OCI-LY7 (cell line): Measurements from ENCODE around the gene ANKMY1. TPM values are rescaled to one million over a fixed set of nuclear protein-coding genes. Genes with fewer than 3 reads are reported as not detected.
A peak's percentile ranks its signal among the peaks of the same experiment; 100 is the strongest.

Source experiments
- Bru-seq: library from RNA; stranded (reverse); fragments of 400-500 nt; gene quantifications from one replicate; lab custom pipeline; 2021; lab: Mats Ljungman, UMichigan
- BruChase-seq, 2 experiments: library from RNA; stranded (reverse); fragments of 400-500 nt; gene quantifications; one replicate each; lab custom pipeline; 2021; lab: Mats Ljungman, UMichigan
- BruUV-seq: library from RNA; stranded (reverse); fragments of 400-500 nt; replicated peaks from 2 replicates; lab custom pipeline; 2021; lab: Mats Ljungman, UMichigan
- CTCF ChIA-PET: fragments of 300-600 bp; sonication (Branson Sonifier 250); formaldehyde crosslinking; loops from one replicate; lab custom pipeline; 2022; ENCODE audit warnings: antibody characterized with exemption; ENCODE audit not compliant: unreplicated experiment; lab: Charles Lee
- POLR2A ChIA-PET: fragments of 300-600 bp; sonication (Branson Sonifier 250); formaldehyde crosslinking; loops from one replicate; lab custom pipeline; 2022; ENCODE audit warnings: antibody characterized with exemption; lab: Charles Lee
- DNase-seq: peaks from one replicate; pipeline ENCODE4 v3.0.0-alpha.2; 2015; ENCODE audit warnings: low spot score
- H2AFZ ChIP-seq: fragments of 200-600 bp; sonication (generic), shearing (Covaris generic); 2 replicates; pipeline ENCODE4 v1.6.1; 2014; ENCODE audit warnings: mild to moderate bottlenecking, antibody characterized with exemption, low read length, moderate library complexity
- H3K27ac ChIP-seq: fragments of 200-600 bp; sonication (generic); 2 replicates; pipeline ENCODE4 v1.5.1; 2014; ENCODE audit warnings: mixed run types, low read depth, mild to moderate bottlenecking, moderate library complexity, low read length, inconsistent platforms; ENCODE audit not compliant: poor library complexity, severe bottlenecking
- H3K36me3 ChIP-seq: fragments of 200-600 bp; sonication (generic); 2 replicates; pipeline ENCODE4 v1.6.1; 2014; ENCODE audit warnings: mild to moderate bottlenecking, antibody characterized with exemption, low read length, moderate library complexity, mixed read lengths; ENCODE audit not compliant: insufficient read depth
- H3K4me1 ChIP-seq: fragments of 200-600 bp; sonication (generic); 2 replicates; pipeline ENCODE4 v1.5.1; 2014; ENCODE audit warnings: mild to moderate bottlenecking, low read length; ENCODE audit not compliant: insufficient read depth, poor library complexity, severe bottlenecking
- H3K4me2 ChIP-seq: fragments of 200-600 bp; sonication (generic); 2 replicates; pipeline ENCODE4 v1.6.1; 2014; ENCODE audit warnings: mild to moderate bottlenecking, low read length
- H3K4me3 ChIP-seq: fragments of 200-600 bp; sonication (generic); 2 replicates; pipeline ENCODE4 v1.5.1; 2014; ENCODE audit warnings: mild to moderate bottlenecking, low read depth, low read length; ENCODE audit not compliant: poor library complexity, severe bottlenecking
- H3K79me2 ChIP-seq: fragments of 200-600 bp; sonication (generic); 2 replicates; pipeline ENCODE4 v1.6.1; 2016; ENCODE audit warnings: low read depth, mild to moderate bottlenecking, low read length, moderate library complexity, mixed read lengths; ENCODE audit not compliant: insufficient read depth
- H3K9me2 ChIP-seq: fragments of 200-600 bp; sonication (generic); 2 replicates; pipeline ENCODE4 v1.6.1; 2016; ENCODE audit warnings: mild to moderate bottlenecking, low read length, mixed read lengths; ENCODE audit not compliant: insufficient read depth
- H3K9me3 ChIP-seq: fragments of 200-600 bp; sonication (generic); 2 replicates; pipeline ENCODE4 v1.6.1; 2014; ENCODE audit warnings: mild to moderate bottlenecking, mixed run types, low read length, mixed read lengths
- H4K20me1 ChIP-seq: fragments of 200-600 bp; sonication (generic); 2 replicates; pipeline ENCODE4 v1.6.1; 2014; ENCODE audit warnings: mild to moderate bottlenecking, antibody characterized with exemption, low read length, moderate library complexity, mixed read lengths; ENCODE audit not compliant: insufficient read depth
- EZH2phosphoT487 ChIP-seq: fragments of 200-600 bp; sonication (generic); IDR thresholded peaks from 2 replicates; pipeline ENCODE4 v1.6.1; 2018; ENCODE audit warnings: low read depth, borderline replicate concordance, mild to moderate bottlenecking, mixed run types, antibody characterized with exemption, low read length, moderate library complexity, mixed read lengths
- intact Hi-C: fragments of 100-400 bp; cut with micrococcal nuclease; formaldehyde crosslinking; loops from one replicate; pipeline ENCODE4 v1.10.0; 2022; ENCODE audit not compliant: unreplicated experiment
- long read RNA-seq: library from polyadenylated mRNA; stranded (forward); transcript quantifications from one replicate; pipeline ENCODE4 v2.0.0, GENCODE V29; 2022
- total RNA-seq, 2 experiments: library from RNA; depleted of rRNA in 1 of 2; stranded (reverse); fragments of >200 nt in 1 of 2; shearing (Covaris generic) in 1 of 2; gene quantifications; 2 replicates each; pipeline ENCODE4 v1.2.3, GENCODE V29; 2014 to 2022
- TF ChIP-seq, protein P1 (sequence below): fragments of 200-600 bp; sonication (generic); conservative IDR thresholded peaks from 2 replicates; pipeline ENCODE4 v1.5.1; 2014; ENCODE audit warnings: mild to moderate bottlenecking, antibody characterized with exemption, low read length, moderate library complexity, mixed read lengths

ANKMY1 gene
- 24.7 and 30.6 TPM in 2 replicates for total RNA-seq (2014; rRNA removed; shearing (Covaris generic))
- total RNA-seq (2022): 65.9 and 69.4 TPM in 2 replicates
- Bru-seq, nascent RNA: percentile 77 among the genes with signal in this experiment
- BruChase-seq, experiment 1, labeled RNA remaining after a 6-hour chase: percentile 86 among the genes with signal in this experiment
- percentile 84 among the genes with signal in this experiment for BruChase-seq, experiment 2, labeled RNA remaining after a 2-hour chase
- long read RNA-seq, full-length matches to known transcripts: 5 of 66 reads
- long read RNA-seq, partial matches to known transcripts: 18 of 66 reads
- long read RNA-seq, other reads (novel, unspliced or antisense): 43 of 66 reads

DNA sequence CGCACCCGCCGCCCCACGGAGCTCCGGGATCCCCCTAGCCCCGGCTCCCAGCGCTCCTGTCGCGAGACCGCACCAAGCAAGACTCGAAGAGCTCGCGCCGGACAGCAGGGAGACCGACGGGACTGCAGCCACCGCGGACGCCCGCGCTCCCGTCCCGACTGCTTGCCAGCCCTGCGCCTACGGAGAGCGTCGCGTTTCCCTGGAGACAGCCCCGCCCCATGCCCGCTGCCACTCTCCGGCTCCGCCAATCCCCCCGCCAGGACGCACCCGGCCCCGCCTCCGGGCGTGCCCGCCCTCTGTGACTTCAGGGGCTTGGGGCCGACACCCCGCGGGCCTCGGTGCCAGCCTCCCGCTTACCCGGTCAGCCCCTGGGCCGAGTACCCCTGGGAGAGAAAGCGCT lies at the start of gene ANKMY1:
Gene ANKMY1, minus strand, starts transcription at position 181 of the 400 bp plus-strand sequence. CDS start 653 bp downstream, outside the sequence.
- ChIA-PET POLR2A (no interaction called here), CTCF (no interaction called here)
- TF ChIP-seq, protein P1, sequence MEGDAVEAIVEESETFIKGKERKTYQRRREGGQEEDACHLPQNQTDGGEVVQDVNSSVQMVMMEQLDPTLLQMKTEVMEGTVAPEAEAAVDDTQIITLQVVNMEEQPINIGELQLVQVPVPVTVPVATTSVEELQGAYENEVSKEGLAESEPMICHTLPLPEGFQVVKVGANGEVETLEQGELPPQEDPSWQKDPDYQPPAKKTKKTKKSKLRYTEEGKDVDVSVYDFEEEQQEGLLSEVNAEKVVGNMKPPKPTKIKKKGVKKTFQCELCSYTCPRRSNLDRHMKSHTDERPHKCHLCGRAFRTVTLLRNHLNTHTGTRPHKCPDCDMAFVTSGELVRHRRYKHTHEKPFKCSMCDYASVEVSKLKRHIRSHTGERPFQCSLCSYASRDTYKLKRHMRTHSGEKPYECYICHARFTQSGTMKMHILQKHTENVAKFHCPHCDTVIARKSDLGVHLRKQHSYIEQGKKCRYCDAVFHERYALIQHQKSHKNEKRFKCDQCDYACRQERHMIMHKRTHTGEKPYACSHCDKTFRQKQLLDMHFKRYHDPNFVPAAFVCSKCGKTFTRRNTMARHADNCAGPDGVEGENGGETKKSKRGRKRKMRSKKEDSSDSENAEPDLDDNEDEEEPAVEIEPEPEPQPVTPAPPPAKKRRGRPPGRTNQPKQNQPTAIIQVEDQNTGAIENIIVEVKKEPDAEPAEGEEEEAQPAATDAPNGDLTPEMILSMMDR: no peak
- no peak for TF ChIP-seq EZH2phosphoT487
- Histone ChIP-seq H4K20me1 (no peaks in the 10 kb centered on the region), H3K4me1 (peaks cover 46% of the 10 kb centered on the region), H3K9me3 (no peaks in the 10 kb centered on the region), H3K79me2 (peaks cover 44% of the 10 kb centered on the region; the same call in 1 of the 2 replicates), H3K4me3 (peak within 1 kb of the TSS; percentile 91), H3K9me2 (no peaks in the 10 kb centered on the region), H3K36me3 (peaks cover 54% of the 10 kb centered on the region), H2AFZ (no peak within 1 kb of the TSS), H3K4me2 (peak within 1 kb of the TSS; percentile 78), H3K27ac (peak within 1 kb of the TSS; percentile 86)
- intact Hi-C loops: no loop called here
- BruUV-seq: no TSS peak
- no peak for DNase-seq

- no peak overlapping the region for H3K4me2 ChIP-seq
- no peaks in the 10 kb centered on the region for H3K9me3 ChIP-seq
- POLR2A ChIA-PET: no interaction called here
- intact Hi-C loops: no loop called here
- H3K79me2 ChIP-seq: no peaks in the 10 kb centered on the region
- H4K20me1 ChIP-seq: no peaks in the 10 kb centered on the region
- no peak for TF ChIP-seq EZH2phosphoT487
- DNase-seq: no peak
- H2AFZ ChIP-seq: no peak overlapping the region
- no peaks in the 10 kb centered on the region for H3K36me3 ChIP-seq
- no peak overlapping the region for H3K4me3 ChIP-seq
- CTCF ChIA-PET: no interaction called here
- no peak overlapping the region for H3K27ac ChIP-seq
- BruUV-seq: no TSS peak
- H3K9me2 ChIP-seq: no peaks in the 10 kb centered on the region
- no peaks in the 10 kb centered on the region for H3K4me1 ChIP-seq
These were observed 48.3 kb upstream of the ANKMY1 start for GRCh38 chr2:240605867-240606743.

DNA sequence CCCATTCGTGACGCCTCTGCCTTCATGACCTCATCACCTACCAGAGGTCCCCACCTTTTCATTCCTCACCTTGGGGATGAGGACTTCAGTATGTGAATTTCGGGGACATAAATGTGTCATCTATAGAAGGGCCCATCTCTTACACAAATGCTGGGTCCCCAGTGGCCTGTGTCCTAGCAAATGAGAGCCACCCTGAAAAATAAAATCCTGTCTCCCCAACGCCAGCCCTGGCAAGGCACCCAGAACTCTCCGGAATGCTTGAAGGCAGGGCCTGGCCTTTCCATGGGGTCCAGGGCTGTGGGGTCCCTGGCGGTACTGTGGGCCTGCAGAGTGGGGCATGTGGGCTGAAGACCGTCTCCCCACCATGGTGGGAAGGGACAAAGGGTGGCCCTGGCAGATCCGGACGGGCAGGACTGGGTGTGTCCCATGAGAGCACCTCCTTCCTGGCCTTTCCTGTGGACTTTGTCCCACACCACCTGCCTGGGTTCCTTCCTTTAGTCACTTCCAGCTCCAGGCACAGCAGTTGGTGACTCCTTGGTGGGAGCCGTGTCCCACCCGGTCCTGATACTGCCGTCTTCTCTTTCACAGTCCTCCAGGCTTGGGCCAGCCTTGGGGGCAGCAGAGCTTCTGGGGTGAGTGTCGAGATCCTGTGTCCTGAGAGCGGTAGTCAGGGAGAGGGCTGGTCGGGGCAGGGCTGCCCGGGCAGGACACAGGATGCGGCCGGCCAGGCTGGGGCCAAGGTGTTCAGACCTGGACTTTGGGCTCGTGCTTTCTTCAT lies 47.3 kb upstream of the ANKMY1 start:
- POLR2A ChIA-PET: no interaction called here
- CTCF ChIA-PET: no interaction called here

More for the DNA sequence above, 47.3 kb upstream of the ANKMY1 start:
- Histone ChIP-seq H3K9me2 (no peaks in the 10 kb centered on the region), H3K27ac (no peak overlapping the region), H3K4me1 (no peaks in the 10 kb centered on the region), H3K4me2 (no peak overlapping the region), H3K9me3 (no peaks in the 10 kb centered on the region), H3K79me2 (no peaks in the 10 kb centered on the region), H3K4me3 (no peak overlapping the region), H3K36me3 (no peaks in the 10 kb centered on the region; the same call in 1 of the 2 replicates), H4K20me1 (no peaks in the 10 kb centered on the region), H2AFZ (no peak overlapping the region)
- no TSS peak for BruUV-seq
- TF ChIP-seq, protein P1: no peak
- TF ChIP-seq EZH2phosphoT487: no peak
- intact Hi-C loops: no loop called here
- DNase-seq: no peak
